SU-DHL-6 (cell line): Measurements from ENCODE around the gene XYLT1.

Experiments
- CTCF ChIP-seq: fragments of 200-600 bp; sonication (generic); IDR thresholded peaks from one replicate; pipeline ENCODE4 v1.5.1; 2017; ENCODE audit warnings: antibody characterized with exemption, mild to moderate bottlenecking, low read length, moderate library complexity; ENCODE audit not compliant: insufficient read depth, poor library complexity, severe bottlenecking
- EZH2phosphoT487 ChIP-seq: fragments of 200-600 bp; sonication (generic), shearing (Covaris generic); conservative IDR thresholded peaks from 2 replicates; pipeline ENCODE4 v1.6.1; 2018; ENCODE audit warnings: mild to moderate bottlenecking, antibody characterized with exemption, low read length, moderate library complexity, mixed read lengths

- TF ChIP-seq CTCF (no peak), EZH2phosphoT487 (no peak)
Measured at GRCh38 chr16:17082095-17082882, 388.5 kb downstream of the XYLT1 start.
